Memory B cell (primary cell): ENCODE results near the gene POLR2M.

Source experiments
- ATAC-seq: fragments of 150-1000 bp; cut with Tn5 transposase; 2 replicates; pipeline ENCODE4 v1.10.0; 2021; ENCODE audit warnings: low read depth, mild to moderate bottlenecking, moderate library complexity
- DNase-seq, 2 donors: peaks; one replicate each; pipeline ENCODE4 v3.0.0; 2022; ENCODE audit warnings: low spot score in 2 of 2
- H3K27ac Mint-ChIP-seq: one replicate; pipeline ENCODE4 v1.8.0; 2022; ENCODE audit warnings: mild to moderate bottlenecking, moderate library complexity, mixed read lengths
- H3K27me3 Mint-ChIP-seq: one replicate; pipeline ENCODE4 v1.8.0; 2022; ENCODE audit warnings: mixed read lengths
- H3K36me3 Mint-ChIP-seq: one replicate; pipeline ENCODE4 v1.8.0; 2022; ENCODE audit warnings: mild to moderate bottlenecking, mixed read lengths
- H3K4me1 Mint-ChIP-seq: one replicate; pipeline ENCODE4 v1.8.0; 2022; ENCODE audit warnings: mixed read lengths
- H3K4me3 Mint-ChIP-seq: one replicate; pipeline ENCODE4 v1.8.0; 2022; ENCODE audit warnings: mild to moderate bottlenecking, moderate library complexity, mixed read lengths
- H3K9me3 Mint-ChIP-seq: one replicate; pipeline ENCODE4 v1.8.0; 2022; ENCODE audit warnings: mixed read lengths

Gene POLR2M

GRCh38 chr15:57706405-57707209 lies at the start of gene POLR2M:
POLR2M (plus strand) TSS chr15:57706714; CDS start chr15:57706843, 129 bp downstream.
- peak; percentile 77 to 84 for DNase-seq
- H3K36me3 Mint-ChIP-seq = peaks cover 15% of the 10 kb centered on the region
- peak within 1 kb of the TSS; percentile 87 for H3K27ac Mint-ChIP-seq
- peak; percentile 93 for ATAC-seq
- H3K9me3 Mint-ChIP-seq = no peaks in the 10 kb centered on the region
- peak within 1 kb of the TSS; percentile 85 for H3K4me3 Mint-ChIP-seq
- peaks cover 24% of the 10 kb centered on the region for H3K4me1 Mint-ChIP-seq
- peaks cover 4% of the 10 kb centered on the region for H3K27me3 Mint-ChIP-seq

- no peak for ATAC-seq
- Mint-ChIP-seq H3K4me1 (no peaks in the 10 kb centered on the region), H3K36me3 (no peaks in the 10 kb centered on the region), H3K27me3 (peaks cover 5% of the 10 kb centered on the region), H3K4me3 (no peak overlapping the region), H3K27ac (no peak overlapping the region), H3K9me3 (no peaks in the 10 kb centered on the region)
- no peak for DNase-seq
Measured at GRCh38 chr15:57657619-57658018, 48.9 kb upstream of the POLR2M start.

DNA sequence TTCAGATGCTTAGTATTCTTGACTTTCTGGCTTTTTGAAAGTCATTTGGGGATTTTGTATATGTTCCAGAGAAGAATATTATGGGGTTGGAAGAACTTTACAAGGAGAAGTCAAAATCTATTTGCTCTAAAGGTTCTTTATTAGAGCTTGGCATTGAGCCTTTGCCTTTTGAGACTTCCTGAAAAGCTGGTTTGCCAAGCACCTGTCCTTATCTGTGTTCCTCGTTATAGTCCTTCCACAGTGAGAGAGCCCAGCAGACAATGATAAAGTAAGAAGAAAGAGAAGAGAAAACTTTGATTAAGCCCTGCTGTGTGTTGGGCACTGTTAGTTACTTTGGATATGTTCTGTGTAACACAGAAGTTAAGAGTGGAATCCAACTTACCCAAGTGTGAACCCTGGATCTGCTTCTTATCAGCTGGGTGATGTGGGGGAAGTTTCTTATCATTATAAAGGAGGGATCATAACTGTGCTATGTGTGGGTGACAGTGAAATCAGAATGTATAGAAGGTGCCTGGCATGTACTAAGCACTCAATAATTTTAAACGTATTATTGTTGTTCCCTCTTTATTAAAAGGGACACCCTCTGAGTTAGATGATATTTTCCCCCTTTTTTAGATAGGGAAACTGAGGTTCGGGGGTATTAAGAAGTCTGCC lies 44.3 kb upstream of the POLR2M start:
- H3K4me3 Mint-ChIP-seq = no peak overlapping the region
- H3K9me3 Mint-ChIP-seq = no peaks in the 10 kb centered on the region
- H3K4me1 Mint-ChIP-seq = no peaks in the 10 kb centered on the region
- ATAC-seq (no peak), DNase-seq (no peak)
- no peaks in the 10 kb centered on the region for H3K36me3 Mint-ChIP-seq
- H3K27me3 Mint-ChIP-seq = peaks cover 5% of the 10 kb centered on the region
- no peak overlapping the region for H3K27ac Mint-ChIP-seq

- Mint-ChIP-seq H3K4me1 (no peaks in the 10 kb centered on the region), H3K4me3 (no peak overlapping the region), H3K27ac (no peak overlapping the region), H3K27me3 (peaks cover 6% of the 10 kb centered on the region), H3K9me3 (no peaks in the 10 kb centered on the region), H3K36me3 (no peaks in the 10 kb centered on the region)
- DNase-seq (no peak), ATAC-seq (no peak)
Measured at GRCh38 chr15:57662802-57663201, 43.7 kb upstream of the POLR2M start.

DNA sequence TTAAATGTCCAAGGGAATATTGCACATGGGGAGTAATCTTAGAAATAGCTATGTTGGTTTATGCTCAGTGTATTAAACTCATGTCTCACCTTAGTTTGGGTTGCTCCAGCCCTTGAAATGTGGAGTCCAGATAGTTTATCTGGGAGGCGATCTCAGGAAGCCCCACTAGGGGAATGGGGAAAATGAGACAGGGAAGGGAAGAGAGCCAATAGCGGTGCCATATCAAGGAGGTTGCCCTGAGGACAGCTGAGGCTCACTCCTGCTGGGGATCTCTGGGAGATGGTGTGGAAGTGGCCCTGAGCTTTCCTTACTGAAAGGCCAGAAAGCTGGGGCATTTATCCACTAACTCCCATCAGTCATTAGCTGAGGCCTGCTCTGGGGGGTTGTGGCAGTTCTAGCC lies 43.3 kb upstream of the POLR2M start:
- no peaks in the 10 kb centered on the region for H3K4me1 Mint-ChIP-seq
- no peaks in the 10 kb centered on the region for H3K9me3 Mint-ChIP-seq
- no peak for ATAC-seq
- no peak for DNase-seq
- no peak overlapping the region for H3K27ac Mint-ChIP-seq
- H3K36me3 Mint-ChIP-seq = no peaks in the 10 kb centered on the region
- no peak overlapping the region for H3K4me3 Mint-ChIP-seq
- H3K27me3 Mint-ChIP-seq = peaks cover 7% of the 10 kb centered on the region

DNA sequence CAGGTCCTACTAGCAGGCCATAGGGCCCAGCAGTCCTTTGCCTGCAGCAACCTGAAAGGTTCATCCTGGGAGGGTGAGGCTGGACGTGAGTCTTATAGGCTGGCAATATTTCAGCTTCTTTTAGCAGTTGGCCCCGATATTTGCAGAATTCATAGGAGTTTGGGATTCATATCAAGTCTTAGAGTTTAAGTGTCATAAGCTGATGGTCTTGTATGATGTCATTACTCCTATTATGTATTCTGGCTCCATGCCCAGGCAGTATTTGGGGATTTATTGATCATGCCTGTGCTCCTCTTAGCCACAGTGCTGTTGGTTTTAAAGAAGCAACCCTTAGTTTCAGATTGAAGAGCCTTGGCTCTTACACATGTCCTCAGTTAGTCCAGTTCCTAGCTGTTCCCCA lies 41.3 kb upstream of the POLR2M start:
- no peaks in the 10 kb centered on the region for H3K36me3 Mint-ChIP-seq
- no peak overlapping the region for H3K27ac Mint-ChIP-seq
- DNase-seq (no peak), ATAC-seq (no peak)
- H3K4me3 Mint-ChIP-seq = no peak overlapping the region
- peaks cover 5% of the 10 kb centered on the region for H3K27me3 Mint-ChIP-seq
- no peaks in the 10 kb centered on the region for H3K4me1 Mint-ChIP-seq
- H3K9me3 Mint-ChIP-seq = peaks cover 2% of the 10 kb centered on the region

GRCh38 chr15:57665939-57666338 lies 40.6 kb upstream of the POLR2M start:
- H3K4me3 Mint-ChIP-seq = no peak overlapping the region
- H3K36me3 Mint-ChIP-seq = peaks cover 2% of the 10 kb centered on the region
- H3K27me3 Mint-ChIP-seq = peaks cover 5% of the 10 kb centered on the region
- no peaks in the 10 kb centered on the region for H3K4me1 Mint-ChIP-seq
- H3K27ac Mint-ChIP-seq = no peak overlapping the region
- ATAC-seq (no peak), DNase-seq (no peak)
- H3K9me3 Mint-ChIP-seq = peaks cover 5% of the 10 kb centered on the region

GRCh38 chr15:57667171-57667849 lies 39.2 kb upstream of the POLR2M start:
- no peak overlapping the region for H3K4me3 Mint-ChIP-seq
- H3K27ac Mint-ChIP-seq = no peak overlapping the region
- ATAC-seq (no peak), DNase-seq (no peak)
- peaks cover 5% of the 10 kb centered on the region for H3K9me3 Mint-ChIP-seq
- H3K36me3 Mint-ChIP-seq = peaks cover 2% of the 10 kb centered on the region
- H3K4me1 Mint-ChIP-seq = no peaks in the 10 kb centered on the region
- peaks cover 8% of the 10 kb centered on the region for H3K27me3 Mint-ChIP-seq

- Mint-ChIP-seq H3K4me3 (no peak overlapping the region), H3K4me1 (no peaks in the 10 kb centered on the region), H3K36me3 (peaks cover 2% of the 10 kb centered on the region), H3K27me3 (peaks cover 12% of the 10 kb centered on the region), H3K27ac (no peak overlapping the region), H3K9me3 (peaks cover 5% of the 10 kb centered on the region)
- no peak for ATAC-seq
- no peak for DNase-seq
Measured at GRCh38 chr15:57668016-57668415, 38.5 kb upstream of the POLR2M start.

DNA sequence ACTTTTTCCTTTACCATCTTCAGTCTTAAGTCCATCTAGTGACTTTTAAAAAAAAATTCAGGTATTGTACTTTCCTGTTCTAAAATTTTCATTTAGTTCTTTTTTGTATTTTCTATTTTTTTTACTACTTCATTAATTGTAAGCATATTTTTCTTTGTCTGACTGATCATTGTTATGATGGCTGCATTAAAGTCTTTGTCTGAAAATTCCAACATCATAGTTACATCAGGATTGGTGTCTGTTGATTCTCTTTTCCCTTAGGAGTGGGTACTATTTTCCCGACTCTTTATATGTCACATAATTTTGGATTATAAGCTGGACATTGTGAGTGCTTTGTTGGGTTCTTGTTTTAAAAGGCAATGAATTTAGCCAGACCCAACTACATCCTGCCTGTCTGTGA lies 34.9 kb upstream of the POLR2M start:
- H3K4me1 Mint-ChIP-seq = no peaks in the 10 kb centered on the region
- no peak overlapping the region for H3K4me3 Mint-ChIP-seq
- ATAC-seq (no peak), DNase-seq (no peak)
- no peak overlapping the region for H3K27ac Mint-ChIP-seq
- peaks cover 20% of the 10 kb centered on the region for H3K27me3 Mint-ChIP-seq
- peaks cover 5% of the 10 kb centered on the region for H3K9me3 Mint-ChIP-seq
- peaks cover 2% of the 10 kb centered on the region for H3K36me3 Mint-ChIP-seq

GRCh38 chr15:57675481-57676181 lies 30.9 kb upstream of the POLR2M start:
- Mint-ChIP-seq H3K4me1 (peaks cover 2% of the 10 kb centered on the region), H3K27ac (no peak overlapping the region), H3K9me3 (peaks cover under 1% of the 10 kb centered on the region), H3K36me3 (no peaks in the 10 kb centered on the region), H3K27me3 (peaks cover 23% of the 10 kb centered on the region), H3K4me3 (no peak overlapping the region)
- ATAC-seq = no peak
- DNase-seq = no peak

DNA sequence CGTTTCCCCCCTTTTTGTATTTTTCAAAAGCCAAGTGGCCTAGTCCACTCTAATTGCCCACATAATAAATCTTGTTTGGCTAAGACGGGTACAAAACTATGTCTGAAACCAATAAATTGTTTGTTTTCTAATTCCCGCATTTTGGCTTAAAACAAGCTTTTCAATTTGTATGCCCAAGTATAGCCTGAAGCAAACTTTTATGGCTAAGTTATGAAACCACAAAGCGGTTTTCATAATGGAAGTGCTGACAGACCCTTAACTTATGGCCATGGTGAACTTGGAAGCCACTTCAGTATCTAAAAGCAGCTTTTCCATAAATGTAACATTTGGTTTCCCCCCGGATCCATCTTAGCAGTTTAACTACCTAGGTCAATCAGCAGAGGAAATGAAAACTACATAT lies 29.9 kb upstream of the POLR2M start:
- Mint-ChIP-seq H3K27me3 (peaks cover 22% of the 10 kb centered on the region), H3K36me3 (no peaks in the 10 kb centered on the region), H3K27ac (no peak overlapping the region), H3K4me1 (peaks cover 2% of the 10 kb centered on the region), H3K4me3 (no peak overlapping the region), H3K9me3 (no peaks in the 10 kb centered on the region)
- DNase-seq (no peak), ATAC-seq (no peak)

DNA sequence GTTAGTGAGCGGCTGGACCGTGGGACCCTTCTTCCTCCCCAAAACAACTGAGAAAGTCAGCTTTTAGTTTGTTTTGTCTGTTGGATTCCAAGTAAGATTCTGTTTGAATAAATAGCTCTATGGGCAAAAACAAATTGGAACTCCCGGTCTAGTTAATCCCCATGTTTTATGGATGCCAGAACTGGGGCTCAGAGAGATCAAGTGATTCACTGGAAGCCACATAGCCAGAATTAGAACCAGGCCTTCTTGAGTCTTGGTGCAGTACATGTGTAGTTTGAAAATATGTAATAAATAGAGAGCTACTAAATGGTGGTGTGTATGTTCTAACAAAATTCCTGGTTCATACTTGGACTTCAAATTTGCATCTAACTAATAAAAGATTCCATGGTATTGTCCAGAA lies 29.3 kb upstream of the POLR2M start:
- no peaks in the 10 kb centered on the region for H3K36me3 Mint-ChIP-seq

GRCh38 chr15:57680021-57680420 lies 26.5 kb upstream of the POLR2M start:
- ATAC-seq (no peak), DNase-seq (no peak)
- no peaks in the 10 kb centered on the region for H3K9me3 Mint-ChIP-seq
- peaks cover 2% of the 10 kb centered on the region for H3K4me1 Mint-ChIP-seq
- no peak overlapping the region for H3K27ac Mint-ChIP-seq
- H3K27me3 Mint-ChIP-seq = peaks cover 13% of the 10 kb centered on the region
- no peaks in the 10 kb centered on the region for H3K36me3 Mint-ChIP-seq
- H3K4me3 Mint-ChIP-seq = no peak overlapping the region

More for the DNA sequence above, 29.3 kb upstream of the POLR2M start:
- no peak for ATAC-seq
- no peak overlapping the region for H3K27ac Mint-ChIP-seq
- H3K4me1 Mint-ChIP-seq = peaks cover 2% of the 10 kb centered on the region
- no peak for DNase-seq
- H3K9me3 Mint-ChIP-seq = no peaks in the 10 kb centered on the region
- peaks cover 19% of the 10 kb centered on the region for H3K27me3 Mint-ChIP-seq
- H3K4me3 Mint-ChIP-seq = no peak overlapping the region
